ENCODE data around the gene RNF38.
"Not testable (repeated sequence)": the region's sequence is repeated elsewhere in the genome, so short reads cannot be mapped to it uniquely, and the experiment has no call there.

GRCh38 chr9:36386396-36386965, 13.6 kb downstream of the RNF38 start:
- not testable (repeated sequence) for TF ChIP-seq POLR2A (IDR thresholded peaks at IDR 0.05; ENCODE audit: borderline replicate concordance, extremely low read depth, insufficient read depth, insufficient read length); EZH2 (IDR thresholded peaks at IDR 0.05); SIN3A (IDR thresholded peaks at IDR 0.05; ENCODE audit: low read depth); POLR2AphosphoS5 (IDR thresholded peaks at IDR 0.05; ENCODE audit: low read depth, low read length); RAD21 (IDR thresholded peaks at IDR 0.05; ENCODE audit: low read depth); CTCF (IDR thresholded peaks at IDR 0.05 in 2 of 3, conservative IDR thresholded peaks at IDR 0.05 in 1 of 3; ENCODE audit: borderline replicate concordance in 1 of 3, insufficient read depth in 1 of 3, low read depth in 2 of 3, low read length in 2 of 3); YY1 (IDR thresholded peaks at IDR 0.05; ENCODE audit: extremely low read depth, insufficient replicate concordance, low read depth, low read length); TCF7L2 (IDR thresholded peaks at IDR 0.05; ENCODE audit: borderline replicate concordance, extremely low read depth, insufficient read depth, insufficient read length); EGR1 (IDR thresholded peaks at IDR 0.05; ENCODE audit: low read depth)
- TF ChIP-seq JUND (IDR thresholded peaks at IDR 0.05) (peak; percentile 70), SP1 (IDR thresholded peaks at IDR 0.05; ENCODE audit: low read depth) (peak; percentile 59; the same call in 1 of the 2 replicates), CEBPB (IDR thresholded peaks at IDR 0.05; ENCODE audit: low read depth) (0 out of 2 replicates have a peak, but pooled peaks have one; percentile 33)
- TF ChIP-seq, protein P1, sequence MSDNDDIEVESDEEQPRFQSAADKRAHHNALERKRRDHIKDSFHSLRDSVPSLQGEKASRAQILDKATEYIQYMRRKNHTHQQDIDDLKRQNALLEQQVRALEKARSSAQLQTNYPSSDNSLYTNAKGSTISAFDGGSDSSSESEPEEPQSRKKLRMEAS (IDR thresholded peaks at IDR 0.05), result not testable (repeated sequence)
- TF ChIP-seq, protein P2, sequence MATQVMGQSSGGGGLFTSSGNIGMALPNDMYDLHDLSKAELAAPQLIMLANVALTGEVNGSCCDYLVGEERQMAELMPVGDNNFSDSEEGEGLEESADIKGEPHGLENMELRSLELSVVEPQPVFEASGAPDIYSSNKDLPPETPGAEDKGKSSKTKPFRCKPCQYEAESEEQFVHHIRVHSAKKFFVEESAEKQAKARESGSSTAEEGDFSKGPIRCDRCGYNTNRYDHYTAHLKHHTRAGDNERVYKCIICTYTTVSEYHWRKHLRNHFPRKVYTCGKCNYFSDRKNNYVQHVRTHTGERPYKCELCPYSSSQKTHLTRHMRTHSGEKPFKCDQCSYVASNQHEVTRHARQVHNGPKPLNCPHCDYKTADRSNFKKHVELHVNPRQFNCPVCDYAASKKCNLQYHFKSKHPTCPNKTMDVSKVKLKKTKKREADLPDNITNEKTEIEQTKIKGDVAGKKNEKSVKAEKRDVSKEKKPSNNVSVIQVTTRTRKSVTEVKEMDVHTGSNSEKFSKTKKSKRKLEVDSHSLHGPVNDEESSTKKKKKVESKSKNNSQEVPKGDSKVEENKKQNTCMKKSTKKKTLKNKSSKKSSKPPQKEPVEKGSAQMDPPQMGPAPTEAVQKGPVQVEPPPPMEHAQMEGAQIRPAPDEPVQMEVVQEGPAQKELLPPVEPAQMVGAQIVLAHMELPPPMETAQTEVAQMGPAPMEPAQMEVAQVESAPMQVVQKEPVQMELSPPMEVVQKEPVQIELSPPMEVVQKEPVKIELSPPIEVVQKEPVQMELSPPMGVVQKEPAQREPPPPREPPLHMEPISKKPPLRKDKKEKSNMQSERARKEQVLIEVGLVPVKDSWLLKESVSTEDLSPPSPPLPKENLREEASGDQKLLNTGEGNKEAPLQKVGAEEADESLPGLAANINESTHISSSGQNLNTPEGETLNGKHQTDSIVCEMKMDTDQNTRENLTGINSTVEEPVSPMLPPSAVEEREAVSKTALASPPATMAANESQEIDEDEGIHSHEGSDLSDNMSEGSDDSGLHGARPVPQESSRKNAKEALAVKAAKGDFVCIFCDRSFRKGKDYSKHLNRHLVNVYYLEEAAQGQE (IDR thresholded peaks at IDR 0.05; ENCODE audit: low read depth), result not testable (repeated sequence)
